HG02798 (cell line): ENCODE data around the gene ZNF26.
"Not testable (repeated sequence)": the region's sequence is repeated elsewhere in the genome, so short reads cannot be mapped to it uniquely, and the experiment has no call there.

Source experiments
- ATAC-seq: cut with Tn5 transposase; IDR thresholded peaks from one replicate; pipeline ENCODE4 v1.9.1; 2021; ENCODE audit warnings: mild to moderate bottlenecking; ENCODE audit not compliant: unreplicated experiment, poor library complexity

ZNF26 gene

GRCh38 chr12:132986001-132986884 lies at the start of gene ZNF26:
TSS of gene ZNF26 (plus strand) at chr12:132986367. CDS start at chr12:132986841, 474 bp downstream.
- ATAC-seq = peak; percentile 98

- ATAC-seq = not testable (repeated sequence)
Measured at GRCh38 chr12:132936921-132937320, 49.2 kb upstream of the ZNF26 start.

- no peak for ATAC-seq
Measured at GRCh38 chr12:132937476-132937875, 48.7 kb upstream of the ZNF26 start.

- ATAC-seq = not testable (repeated sequence)
Measured at GRCh38 chr12:132938807-132939206, 47.4 kb upstream of the ZNF26 start.

GRCh38 chr12:132940071-132940719 lies 46.0 kb upstream of the ZNF26 start:
- ATAC-seq = no peak

- ATAC-seq = no peak
Measured at GRCh38 chr12:132941336-132941954, 44.7 kb upstream of the ZNF26 start.

GRCh38 chr12:132942611-132943010 lies 43.6 kb upstream of the ZNF26 start:
- no peak for ATAC-seq

GRCh38 chr12:132945806-132946205 lies 40.4 kb upstream of the ZNF26 start:
- no peak for ATAC-seq

GRCh38 chr12:132946246-132946820 lies 39.8 kb upstream of the ZNF26 start:
- no peak for ATAC-seq

GRCh38 chr12:132948146-132949066 lies 37.8 kb upstream of the ZNF26 start:
- no peak for ATAC-seq

- no peak for ATAC-seq
Measured at GRCh38 chr12:132949936-132950837, 36.0 kb upstream of the ZNF26 start.

- ATAC-seq = no peak
Measured at GRCh38 chr12:132950844-132951535, 35.2 kb upstream of the ZNF26 start.

GRCh38 chr12:132951649-132952048 lies 34.5 kb upstream of the ZNF26 start:
- ATAC-seq = no peak

- ATAC-seq = no peak
Measured at GRCh38 chr12:132952371-132953162, 33.6 kb upstream of the ZNF26 start.

GRCh38 chr12:132953163-132953425 lies 33.1 kb upstream of the ZNF26 start:
- ATAC-seq = no peak

- no peak for ATAC-seq
Measured at GRCh38 chr12:132953771-132954170, 32.4 kb upstream of the ZNF26 start.

GRCh38 chr12:132954471-132955048 lies 31.6 kb upstream of the ZNF26 start:
- no peak for ATAC-seq
